Endothelial cell (in vitro differentiated cells): ENCODE results near the gene GPR42. TPM values are rescaled to one million over a fixed set of nuclear protein-coding genes. Genes with fewer than 3 reads are reported as not detected.
A peak's percentile ranks its signal among the peaks of the same experiment; 100 is the strongest.

Source experiments
- DNase-seq: peaks from one replicate; pipeline ENCODE4 v3.0.0; 2021; ENCODE audit warnings: low spot score
- H3K27ac Mint-ChIP-seq: one replicate; pipeline ENCODE4 v1.8.0; 2021; ENCODE audit warnings: mixed read lengths, inconsistent platforms; ENCODE audit not compliant: unreplicated experiment
- H3K27me3 Mint-ChIP-seq: one replicate; pipeline ENCODE4 v1.8.0; 2021; ENCODE audit warnings: mild to moderate bottlenecking, moderate library complexity, mixed read lengths, inconsistent platforms; ENCODE audit not compliant: unreplicated experiment
- H3K36me3 Mint-ChIP-seq: one replicate; pipeline ENCODE4 v1.8.0; 2021; ENCODE audit warnings: mild to moderate bottlenecking, low read depth, mixed read lengths, inconsistent platforms; ENCODE audit not compliant: unreplicated experiment
- H3K4me1 Mint-ChIP-seq: one replicate; pipeline ENCODE4 v1.8.0; 2021; ENCODE audit warnings: mild to moderate bottlenecking, mixed read lengths, inconsistent platforms; ENCODE audit not compliant: unreplicated experiment
- H3K4me3 Mint-ChIP-seq: one replicate; pipeline ENCODE4 v1.8.0; 2021; ENCODE audit warnings: mild to moderate bottlenecking, mixed read lengths, inconsistent platforms; ENCODE audit not compliant: unreplicated experiment
- H3K9me3 Mint-ChIP-seq: one replicate; pipeline ENCODE4 v1.8.0; 2021; ENCODE audit warnings: mixed read lengths, inconsistent platforms; ENCODE audit not compliant: unreplicated experiment
- total RNA-seq: library from RNA; stranded (reverse); fragmentation: NEBNext Ultra II Directional; extraction: Animal tissue kit (Norgen Biotek cat#: 25700); gene quantifications from one replicate; pipeline ENCODE4 v1.2.1, GENCODE V29; 2021; ENCODE audit not compliant: unreplicated experiment
- TF ChIP-seq, protein P1 (sequence below): fragments of 200-600 bp; sonication (generic); IDR thresholded peaks from one replicate; pipeline ENCODE4 v1.5.0; 2021; ENCODE audit warnings: antibody characterized with exemption; ENCODE audit not compliant: unreplicated experiment

GPR42 gene
- total RNA-seq, 1 donor from 2014 or later, result not detected

DNA sequence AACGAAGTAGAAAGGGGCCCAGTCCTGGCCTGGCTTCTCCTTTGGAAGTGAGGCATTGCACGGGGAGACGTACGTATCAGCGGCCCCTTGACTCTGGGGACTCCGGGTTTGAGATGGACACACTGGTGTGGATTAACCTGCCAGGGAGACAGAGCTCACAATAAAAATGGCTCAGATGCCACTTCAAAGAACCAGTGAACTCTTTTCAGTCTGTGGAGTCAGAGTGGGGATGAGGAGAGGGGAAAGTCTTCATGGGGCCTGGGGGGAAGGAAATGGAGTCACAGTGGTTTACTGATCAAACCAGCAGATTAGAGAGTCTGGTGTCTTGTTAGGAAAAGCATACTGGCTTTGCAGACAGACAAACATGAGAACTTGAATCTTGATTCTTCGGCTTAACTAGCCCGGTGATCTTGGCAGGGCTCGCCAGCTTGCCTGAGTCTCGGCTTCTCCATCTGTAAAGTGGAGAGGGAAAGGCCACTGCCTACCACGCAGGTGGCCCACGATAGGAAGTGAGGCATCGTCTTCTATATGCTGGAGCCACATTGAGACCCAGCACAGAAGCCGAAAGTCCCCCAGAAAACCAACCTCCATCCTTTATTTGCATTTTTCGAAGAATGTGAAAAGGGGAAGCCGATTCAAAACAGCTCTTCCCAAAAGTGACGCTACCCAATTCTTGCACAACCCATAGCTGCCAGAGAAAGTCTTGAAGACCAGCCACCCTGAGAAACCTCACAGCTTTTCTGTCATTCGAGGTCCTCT, 23.5 kb upstream of the GPR42 start, which contains the start of gene FFAR1:
FFAR1 (plus strand) TSS at position 732 of the 759 bp plus-strand sequence. CDS start 3,650 bp downstream, outside the sequence.
- H3K27ac Mint-ChIP-seq, result no peak within 1 kb of the TSS
- H3K36me3 Mint-ChIP-seq, result no peaks in the 10 kb centered on the region
- H3K4me1 Mint-ChIP-seq, result peaks cover 10% of the 10 kb centered on the region
- H3K4me3 Mint-ChIP-seq, result no peak within 1 kb of the TSS
- DNase-seq, result no peak
- TF ChIP-seq, protein P1, sequence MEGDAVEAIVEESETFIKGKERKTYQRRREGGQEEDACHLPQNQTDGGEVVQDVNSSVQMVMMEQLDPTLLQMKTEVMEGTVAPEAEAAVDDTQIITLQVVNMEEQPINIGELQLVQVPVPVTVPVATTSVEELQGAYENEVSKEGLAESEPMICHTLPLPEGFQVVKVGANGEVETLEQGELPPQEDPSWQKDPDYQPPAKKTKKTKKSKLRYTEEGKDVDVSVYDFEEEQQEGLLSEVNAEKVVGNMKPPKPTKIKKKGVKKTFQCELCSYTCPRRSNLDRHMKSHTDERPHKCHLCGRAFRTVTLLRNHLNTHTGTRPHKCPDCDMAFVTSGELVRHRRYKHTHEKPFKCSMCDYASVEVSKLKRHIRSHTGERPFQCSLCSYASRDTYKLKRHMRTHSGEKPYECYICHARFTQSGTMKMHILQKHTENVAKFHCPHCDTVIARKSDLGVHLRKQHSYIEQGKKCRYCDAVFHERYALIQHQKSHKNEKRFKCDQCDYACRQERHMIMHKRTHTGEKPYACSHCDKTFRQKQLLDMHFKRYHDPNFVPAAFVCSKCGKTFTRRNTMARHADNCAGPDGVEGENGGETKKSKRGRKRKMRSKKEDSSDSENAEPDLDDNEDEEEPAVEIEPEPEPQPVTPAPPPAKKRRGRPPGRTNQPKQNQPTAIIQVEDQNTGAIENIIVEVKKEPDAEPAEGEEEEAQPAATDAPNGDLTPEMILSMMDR, result no peak
- no peaks in the 10 kb centered on the region for H3K9me3 Mint-ChIP-seq
- peaks cover 11% of the 10 kb centered on the region for H3K27me3 Mint-ChIP-seq

DNA sequence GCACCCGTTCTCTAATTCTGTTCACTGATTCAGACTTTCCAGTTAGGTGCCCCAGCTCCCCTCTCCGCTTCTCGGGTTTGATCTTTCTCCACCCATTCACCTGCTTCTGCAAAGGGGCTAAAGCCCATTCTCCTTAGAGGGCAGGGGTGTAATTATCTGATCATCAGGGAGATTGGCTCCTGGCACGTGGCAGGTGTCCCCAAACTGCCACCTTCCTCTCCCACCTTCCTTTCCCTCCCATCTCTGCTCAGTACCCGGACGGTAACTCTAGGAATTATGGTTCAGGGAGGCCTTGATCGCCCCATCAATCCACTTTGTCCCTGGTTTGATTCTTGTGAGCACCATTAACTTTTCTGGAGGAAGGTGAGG, 23.0 kb upstream of the GPR42 start:
- Mint-ChIP-seq H3K4me3 (no peak overlapping the region), H3K36me3 (no peaks in the 10 kb centered on the region), H3K27me3 (peaks cover 11% of the 10 kb centered on the region), H3K9me3 (no peaks in the 10 kb centered on the region), H3K27ac (no peak overlapping the region), H3K4me1 (peaks cover 10% of the 10 kb centered on the region)
- TF ChIP-seq, protein P1, result no peak
- no peak for DNase-seq

DNA sequence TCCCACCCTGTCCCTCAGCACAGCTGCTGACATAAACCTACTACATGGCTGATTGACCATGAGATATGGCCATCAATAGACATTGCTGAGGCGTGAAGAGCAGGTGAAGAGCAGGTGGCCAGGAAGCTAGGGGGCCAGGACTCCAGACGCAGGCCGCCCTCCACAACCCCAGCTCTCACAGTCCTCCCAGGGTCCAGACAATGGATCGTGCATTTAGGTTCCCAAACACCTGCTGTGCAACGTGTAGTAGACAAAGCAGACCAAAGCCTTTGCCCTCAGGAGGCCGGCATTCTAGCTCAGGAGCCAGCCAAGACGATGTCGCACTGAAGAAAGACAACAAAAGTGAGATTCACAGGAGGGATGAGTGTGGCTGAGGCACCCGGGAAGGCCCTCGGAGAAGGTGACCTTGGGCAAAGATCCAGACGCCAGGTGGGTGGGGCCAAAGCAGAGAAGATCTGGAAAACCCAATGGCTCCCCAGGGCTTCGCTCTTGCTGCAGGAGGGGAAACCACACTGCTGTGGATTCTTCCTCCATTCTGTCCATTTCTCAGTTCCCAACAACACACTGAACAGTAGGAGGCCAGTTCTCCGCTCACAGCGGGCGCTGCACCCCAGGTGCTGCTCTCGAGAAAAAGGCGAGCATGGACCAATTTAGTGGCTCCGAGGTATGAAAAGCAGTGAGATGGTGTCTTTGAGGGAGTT, 21.8 kb upstream of the GPR42 start:
- Mint-ChIP-seq H3K27me3 (peaks cover 11% of the 10 kb centered on the region), H3K4me1 (peaks cover 10% of the 10 kb centered on the region), H3K9me3 (no peaks in the 10 kb centered on the region), H3K27ac (no peak overlapping the region), H3K36me3 (no peaks in the 10 kb centered on the region), H3K4me3 (no peak overlapping the region)
- DNase-seq, result no peak
- TF ChIP-seq, protein P1, result no peak

DNA sequence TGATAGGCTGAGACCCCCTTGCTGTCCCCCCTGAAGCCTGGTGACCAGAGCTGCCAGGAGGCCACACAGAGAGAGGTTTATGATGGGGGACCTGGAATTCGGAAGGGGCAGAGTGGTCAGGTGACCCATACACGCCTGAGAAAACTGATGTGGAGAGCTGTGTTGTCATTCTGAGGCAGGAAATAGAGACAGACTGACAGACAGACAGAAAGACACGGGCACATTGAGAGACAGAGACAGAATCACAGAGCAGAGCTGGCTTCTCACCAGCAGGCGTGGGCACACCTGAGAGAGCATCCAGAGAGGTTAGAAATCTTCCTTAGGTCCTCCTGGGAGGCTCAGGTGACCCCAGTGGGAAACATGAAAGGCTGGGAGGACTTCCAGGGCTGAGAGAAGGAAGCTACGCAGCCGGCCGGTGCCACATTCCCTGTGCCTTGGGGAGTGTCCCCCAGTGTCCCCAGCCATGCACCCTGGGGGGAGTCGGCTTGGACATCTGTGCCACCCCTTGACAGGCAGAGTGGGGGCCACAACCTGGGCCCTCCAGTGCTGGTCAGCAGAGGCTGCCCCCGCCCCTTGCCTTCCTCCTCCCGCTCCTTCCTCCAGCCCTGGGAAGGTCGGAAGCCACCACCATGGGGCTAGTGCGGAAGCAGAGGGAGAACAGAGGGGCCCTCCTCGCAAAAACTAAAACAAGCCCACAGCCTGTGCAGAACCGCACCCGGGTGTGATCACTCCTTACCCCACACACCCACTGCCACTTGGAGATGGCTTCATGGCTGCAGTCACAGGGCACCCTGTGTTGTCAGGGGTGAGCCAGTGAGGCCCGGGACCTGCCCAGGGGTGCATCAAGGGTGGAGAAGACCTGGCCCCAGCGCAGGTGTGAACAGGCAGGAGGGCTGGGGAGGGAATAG, 21.0 kb upstream of the GPR42 start:
- Mint-ChIP-seq H3K27ac (no peak overlapping the region), H3K27me3 (peaks cover 9% of the 10 kb centered on the region), H3K4me3 (peak overlapping the region; percentile 15), H3K4me1 (peaks cover 10% of the 10 kb centered on the region), H3K36me3 (no peaks in the 10 kb centered on the region), H3K9me3 (no peaks in the 10 kb centered on the region)
- TF ChIP-seq, protein P1, result no peak
- DNase-seq, result no peak
